GM12801 (cell line): ENCODE measurements around the gene HIF1AN.

Experiments
- TF ChIP-seq, protein P1 (sequence below): IDR thresholded peaks from one replicate; pipeline ENCODE4 v1.5.1; 2011; ENCODE audit warnings: control low read depth; ENCODE audit not compliant: insufficient read length; ENCODE audit errors: extremely low read depth

The HIF1AN gene

GRCh38 chr10:100535715-100536353 lies at the start of gene HIF1AN:
TSS of gene HIF1AN (plus strand) at chr10:100535943. CDS start at chr10:100535959, 16 bp downstream.
- TF ChIP-seq, protein P1, sequence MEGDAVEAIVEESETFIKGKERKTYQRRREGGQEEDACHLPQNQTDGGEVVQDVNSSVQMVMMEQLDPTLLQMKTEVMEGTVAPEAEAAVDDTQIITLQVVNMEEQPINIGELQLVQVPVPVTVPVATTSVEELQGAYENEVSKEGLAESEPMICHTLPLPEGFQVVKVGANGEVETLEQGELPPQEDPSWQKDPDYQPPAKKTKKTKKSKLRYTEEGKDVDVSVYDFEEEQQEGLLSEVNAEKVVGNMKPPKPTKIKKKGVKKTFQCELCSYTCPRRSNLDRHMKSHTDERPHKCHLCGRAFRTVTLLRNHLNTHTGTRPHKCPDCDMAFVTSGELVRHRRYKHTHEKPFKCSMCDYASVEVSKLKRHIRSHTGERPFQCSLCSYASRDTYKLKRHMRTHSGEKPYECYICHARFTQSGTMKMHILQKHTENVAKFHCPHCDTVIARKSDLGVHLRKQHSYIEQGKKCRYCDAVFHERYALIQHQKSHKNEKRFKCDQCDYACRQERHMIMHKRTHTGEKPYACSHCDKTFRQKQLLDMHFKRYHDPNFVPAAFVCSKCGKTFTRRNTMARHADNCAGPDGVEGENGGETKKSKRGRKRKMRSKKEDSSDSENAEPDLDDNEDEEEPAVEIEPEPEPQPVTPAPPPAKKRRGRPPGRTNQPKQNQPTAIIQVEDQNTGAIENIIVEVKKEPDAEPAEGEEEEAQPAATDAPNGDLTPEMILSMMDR = peak; percentile 69

GRCh38 chr10:100487529-100487928 lies 48.2 kb upstream of the HIF1AN start:
- TF ChIP-seq, protein P1 = no peak

DNA sequence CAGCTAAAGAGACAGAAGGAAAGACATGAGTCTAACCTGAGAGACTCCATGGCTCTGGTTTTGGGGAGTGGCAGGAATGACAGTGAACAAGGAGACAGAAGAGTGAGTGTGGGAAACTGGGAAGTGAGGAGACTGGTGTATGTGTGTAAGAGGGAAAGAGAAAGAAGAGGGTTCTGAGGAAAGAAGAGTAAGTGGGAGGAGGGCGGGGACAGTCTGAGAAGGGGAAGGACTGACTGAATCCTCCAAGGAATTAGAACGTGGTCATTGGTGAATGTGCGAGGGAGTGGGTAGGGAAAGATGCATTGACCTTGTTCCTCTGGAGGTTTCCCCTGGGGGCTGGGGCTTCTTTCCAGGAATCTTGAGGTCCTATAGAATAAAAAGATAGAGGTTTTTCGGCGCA lies 46.3 kb upstream of the HIF1AN start:
- TF ChIP-seq, protein P1 = no peak

- TF ChIP-seq, protein P1 = no peak
These were observed 45.2 kb upstream of the HIF1AN start for GRCh38 chr10:100490531-100490930.

DNA sequence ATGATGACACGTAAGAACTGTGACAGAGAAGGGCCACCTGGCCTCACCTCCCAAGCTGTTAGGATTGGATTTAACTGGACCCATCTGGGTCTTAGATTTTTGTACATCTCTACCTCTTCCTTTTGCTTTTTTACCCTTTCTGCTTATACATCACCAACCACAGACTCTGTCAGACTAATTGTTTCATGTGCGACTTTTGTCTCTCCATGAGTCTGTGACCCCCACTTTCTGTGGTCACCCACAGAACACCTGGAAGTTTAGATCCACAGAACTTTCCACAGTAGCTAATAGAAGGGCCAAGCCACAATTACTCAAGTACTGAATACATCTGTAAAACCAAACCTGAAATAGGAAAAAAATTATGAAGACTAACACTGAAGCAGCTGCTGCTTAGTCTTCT lies 39.2 kb upstream of the HIF1AN start:
- TF ChIP-seq, protein P1 = no peak

DNA sequence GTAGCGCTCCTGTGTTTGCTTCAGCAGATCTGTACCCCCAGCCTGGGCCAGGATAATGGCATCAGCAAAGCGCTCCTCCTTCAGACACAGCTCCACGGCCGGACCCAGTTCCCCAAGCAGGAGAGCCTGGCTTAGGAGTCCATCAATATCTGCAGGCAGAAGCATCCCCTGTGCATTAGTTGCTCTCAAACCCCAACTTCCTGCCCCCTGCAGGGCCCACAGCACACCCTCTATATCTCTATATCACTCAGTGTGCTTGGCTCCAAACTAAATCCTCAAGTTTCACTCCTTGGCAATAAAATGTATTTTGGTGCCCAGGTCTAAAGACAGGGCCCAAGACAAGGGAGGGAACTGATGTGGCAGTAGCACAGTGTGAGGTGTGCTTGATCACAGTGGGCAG lies 37.7 kb upstream of the HIF1AN start:
- TF ChIP-seq, protein P1 = no peak

DNA sequence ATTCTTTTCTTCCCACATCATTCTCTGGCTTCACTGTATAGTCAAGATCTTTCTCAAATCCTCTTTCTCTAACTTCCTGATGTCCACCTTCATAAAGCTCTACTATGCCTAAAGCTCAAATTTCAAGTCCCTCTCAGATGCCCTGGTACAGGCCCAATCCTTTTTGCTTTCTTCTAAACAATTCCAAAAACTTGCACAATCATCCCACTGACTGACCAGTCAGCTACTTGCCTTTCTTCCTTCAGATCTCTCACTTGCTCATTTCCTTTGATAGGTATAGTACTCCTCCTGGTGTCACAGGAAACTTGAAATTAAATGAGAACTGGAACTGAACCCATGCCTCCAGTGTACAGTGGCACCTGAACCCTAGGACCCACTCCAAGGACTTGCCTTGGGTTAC lies 34.3 kb upstream of the HIF1AN start:
- TF ChIP-seq, protein P1 = no peak

DNA sequence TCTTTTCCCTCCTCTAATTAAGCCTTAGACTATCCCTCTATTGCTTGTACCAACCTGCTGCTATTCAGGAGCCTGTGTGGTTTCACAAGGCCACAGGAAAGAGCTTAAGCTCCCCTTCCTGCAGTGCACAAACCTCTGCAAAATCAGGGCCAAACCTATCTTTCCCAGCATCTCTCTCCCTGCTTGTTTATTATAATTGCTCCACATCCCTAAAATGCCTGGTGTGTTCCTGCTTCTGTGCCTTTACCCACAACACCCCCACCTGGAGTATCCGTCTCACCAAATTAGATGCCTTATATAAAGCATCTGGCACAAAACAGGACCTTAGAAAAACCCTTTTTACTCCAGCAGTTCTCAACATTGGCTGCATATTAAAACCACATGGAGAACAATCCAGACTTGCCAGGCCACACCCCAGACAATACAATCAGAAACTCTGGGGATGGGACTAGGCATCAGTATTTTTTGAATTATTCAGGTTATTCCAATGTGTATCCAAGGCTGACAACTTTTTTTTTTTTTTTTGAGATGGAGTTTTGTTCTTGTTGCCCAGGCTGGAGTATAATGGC lies 32.7 kb upstream of the HIF1AN start:
- TF ChIP-seq, protein P1 = no peak
